H1 (cell line): ENCODE results near the gene STK32C. TPM values are rescaled to one million over a fixed set of nuclear protein-coding genes. Genes with fewer than 3 reads are reported as not detected.
A peak's percentile ranks its signal among the peaks of the same experiment; 100 is the strongest.

Experiments
- CTCF ChIA-PET: fragments of 300-600 bp; sonication (Branson Sonifier 250); formaldehyde crosslinking; loops from one replicate; lab custom pipeline; 2021; ENCODE audit not compliant: partially characterized antibody; lab: Charles Lee
- POLR2A ChIA-PET: fragments of 300-600 bp; sonication (Branson Sonifier 250); formaldehyde crosslinking; loops from one replicate; lab custom pipeline; 2021; ENCODE audit warnings: inconsistent platforms; ENCODE audit not compliant: partially characterized antibody; lab: Charles Lee
- DNase-seq, 2 experiments: peaks; one replicate each; pipeline versions ENCODE4 v3.0.0 to v3.0.0-alpha.2; 2010 to 2022; ENCODE audit warnings: low spot score in 2 of 2, low read depth in 1 of 2, mixed read lengths in 1 of 2
- FAIRE-seq: peaks from 2 replicates; lab custom pipeline; 2011; peaks lifted over from hg19 to GRCh38; lab: Jason Lieb, UNC
- H2AFZ ChIP-seq: 2 replicates; pipeline ENCODE4 v1.8.1; 2012; ENCODE audit warnings: low read length, inconsistent platforms
- H2AK5ac ChIP-seq: 2 replicates; pipeline ENCODE4 v1.6.1; 2013; ENCODE audit warnings: low read depth, low read length
- H2BK120ac ChIP-seq: replicated peaks from 2 replicates; pipeline ENCODE3; 2013; ENCODE audit warnings: low read depth, low read length, inconsistent platforms
- H2BK12ac ChIP-seq: 2 replicates; pipeline ENCODE4 v1.6.1; 2013; ENCODE audit warnings: low read depth, low read length
- H2BK15ac ChIP-seq: 2 replicates; pipeline ENCODE4 v1.6.1; 2013; ENCODE audit warnings: low read length
- H2BK20ac ChIP-seq: 2 replicates; pipeline ENCODE4 v1.6.1; 2013; ENCODE audit warnings: low read length
- H2BK5ac ChIP-seq: 2 replicates; pipeline ENCODE4 v1.6.1; 2013; ENCODE audit warnings: low read depth, low read length
- H3K14ac ChIP-seq: 2 replicates; pipeline ENCODE4 v1.6.1; 2013; ENCODE audit warnings: inconsistent platforms; ENCODE audit not compliant: insufficient read length
- H3K18ac ChIP-seq: 2 replicates; pipeline ENCODE4 v1.6.1; 2013; ENCODE audit warnings: low read length; ENCODE audit errors: extremely low read depth
- H3K23ac ChIP-seq: 2 replicates; pipeline ENCODE4 v1.6.1; 2013; ENCODE audit warnings: inconsistent platforms; ENCODE audit not compliant: insufficient read length
- H3K23me2 ChIP-seq: 2 replicates; pipeline ENCODE4 v1.6.1; 2013; ENCODE audit warnings: low read depth, low read length
- H3K27ac ChIP-seq: 2 replicates; pipeline ENCODE4 v1.6.1; 2011; ENCODE audit warnings: low read depth, low read length, inconsistent platforms
- H3K27me3 ChIP-seq, 4 experiments: replicated peaks in 1 of 4; 1 replicate in 1 of 4; 2 replicates in 3 of 4; pipeline versions ENCODE4 v1.6.1 to v1.8.1; 2011 to 2013; ENCODE audit warnings: low read length in 3 of 4, mild to moderate bottlenecking in 3 of 4, inconsistent platforms in 2 of 4, mixed read lengths in 2 of 4, moderate library complexity in 1 of 4; ENCODE audit not compliant: control insufficient read depth in 3 of 4, insufficient read depth in 3 of 4; ENCODE audit errors: extremely low read depth in 1 of 4
- H3K36me3 ChIP-seq, 4 experiments: 2 replicates each; pipeline versions ENCODE4 v1.6.1 to v1.8.1; 2011 to 2013; ENCODE audit warnings: mild to moderate bottlenecking in 4 of 4, low read length in 3 of 4, moderate library complexity in 2 of 4, control low read depth in 1 of 4, inconsistent platforms in 1 of 4; ENCODE audit not compliant: insufficient read depth in 4 of 4, control insufficient read depth in 2 of 4
- H3K4ac ChIP-seq: replicated peaks from 2 replicates; pipeline ENCODE3; 2013; ENCODE audit warnings: low read length, low read depth, mixed read lengths, inconsistent platforms; ENCODE audit not compliant: insufficient read length
- H3K4me1 ChIP-seq, 4 experiments: replicated peaks in 1 of 4; 1 replicate in 1 of 4; 2 replicates in 3 of 4; pipeline versions ENCODE4 v1.6.1 to v1.8.1; 2011 to 2013; ENCODE audit warnings: low read length in 3 of 4, inconsistent platforms in 2 of 4, mixed read lengths in 1 of 4; ENCODE audit not compliant: insufficient read depth in 4 of 4, control insufficient read depth in 3 of 4
- H3K4me2 ChIP-seq, 2 experiments: 2 replicates each; pipeline versions ENCODE4 v1.6.1 to v1.8.1; 2011 to 2013; ENCODE audit warnings: low read depth in 2 of 2, low read length in 2 of 2, control low read depth in 1 of 2, inconsistent platforms in 1 of 2, mild to moderate bottlenecking in 1 of 2; ENCODE audit not compliant: insufficient read depth in 1 of 2
- H3K4me3 ChIP-seq, 4 experiments: fragments of 200-600, 300-600 bp in 1 of 4; sonication (generic), shearing (Covaris generic), sonication (Bioruptor Twin) in 1 of 4; 2 replicates each; pipeline versions ENCODE4 v1.5.1 to v1.8.1; 2011 to 2016; ENCODE audit warnings: low read length in 4 of 4, low read depth in 3 of 4, control low read depth in 2 of 4, inconsistent platforms in 2 of 4, mild to moderate bottlenecking in 2 of 4, mixed read lengths in 1 of 4, moderate library complexity in 1 of 4; ENCODE audit not compliant: insufficient read depth in 2 of 4; ENCODE audit errors: extremely low read depth in 1 of 4
- H3K56ac ChIP-seq: replicated peaks from 2 replicates; pipeline ENCODE3; 2013; ENCODE audit warnings: low read depth, mild to moderate bottlenecking, mixed read lengths, low read length, inconsistent platforms; ENCODE audit not compliant: insufficient read length
- H3K79me1 ChIP-seq: 2 replicates; pipeline ENCODE4 v1.6.1; 2013; ENCODE audit warnings: low read depth, low read length, control low read depth
- H3K79me2 ChIP-seq, 2 experiments: 2 replicates each; pipeline versions ENCODE4 v1.6.1 to v1.8.1; 2012 to 2013; ENCODE audit warnings: low read length in 2 of 2, mild to moderate bottlenecking in 2 of 2, inconsistent platforms in 1 of 2; ENCODE audit not compliant: insufficient read depth in 2 of 2, control insufficient read depth in 1 of 2
- H3K9ac ChIP-seq, 4 experiments: replicated peaks in 1 of 4; 1 replicate in 1 of 4; 2 replicates in 3 of 4; pipeline versions ENCODE4 v1.6.1 to v1.8.1; 2011 to 2013; ENCODE audit warnings: low read depth in 3 of 4, low read length in 3 of 4, control low read depth in 2 of 4, mild to moderate bottlenecking in 2 of 4, moderate library complexity in 2 of 4, inconsistent platforms in 1 of 4; ENCODE audit errors: extremely low read depth in 1 of 4
- H3K9me3 ChIP-seq, 2 experiments: 2 replicates each; pipeline versions ENCODE4 v1.6.1 to v1.8.1; 2012 to 2013; ENCODE audit warnings: mild to moderate bottlenecking in 2 of 2, moderate library complexity in 2 of 2, control low read depth in 1 of 2, inconsistent platforms in 1 of 2, low read depth in 1 of 2, low read length in 1 of 2, mixed read lengths in 1 of 2; ENCODE audit not compliant: insufficient read depth in 2 of 2
- H4K20me1 ChIP-seq, 2 experiments: replicated peaks in 1 of 2; 2 replicates each; pipeline versions ENCODE3 to v1.8.1; 2011 to 2013; ENCODE audit warnings: inconsistent platforms in 2 of 2, low read length in 2 of 2, mild to moderate bottlenecking in 1 of 2; ENCODE audit not compliant: insufficient read depth in 2 of 2, control insufficient read depth in 1 of 2
- H4K5ac ChIP-seq: 2 replicates; pipeline ENCODE4 v1.6.1; 2013; ENCODE audit warnings: low read length, low read depth, mixed read lengths, inconsistent platforms; ENCODE audit not compliant: insufficient read length
- H4K8ac ChIP-seq: 2 replicates; pipeline ENCODE4 v1.8.0; 2013; ENCODE audit warnings: mild to moderate bottlenecking, moderate library complexity, low read length, inconsistent platforms; ENCODE audit not compliant: insufficient read depth; ENCODE audit errors: extremely low read depth
- H4K91ac ChIP-seq: replicated peaks from 2 replicates; pipeline ENCODE3; 2013; ENCODE audit warnings: low read length, mixed read lengths, inconsistent platforms; ENCODE audit not compliant: insufficient read length
- E2F6 ChIP-seq: IDR thresholded peaks from 2 replicates; pipeline ENCODE4 v1.6.1; 2012; ENCODE audit warnings: inconsistent platforms
- GTF2F1 ChIP-seq: IDR thresholded peaks from 2 replicates; pipeline ENCODE4 v1.6.1; 2012; ENCODE audit warnings: low read depth, low read length, improper control_type of control experiment, borderline replicate concordance
- SIX5 ChIP-seq: IDR thresholded peaks from 2 replicates; pipeline ENCODE4 v1.6.1; 2011; ENCODE audit warnings: mild to moderate bottlenecking, low read depth, low read length
- SP4 ChIP-seq: IDR thresholded peaks from 2 replicates; pipeline ENCODE4 v1.6.1; 2012; ENCODE audit warnings: low read length, inconsistent platforms
- TCF12 ChIP-seq: IDR thresholded peaks from 2 replicates; pipeline ENCODE4 v1.6.1; 2011; ENCODE audit warnings: low read depth, mild to moderate bottlenecking, low read length
- WGBS, 2 experiments: shearing (Covaris generic) in 1 of 2; methylation state at CpG; one replicate each; pipeline versions ENCODE4 v1.1.6 to v1.1.7; 2013 to 2015; ENCODE audit warnings: low lambda C conversion rate in 2 of 2, mixed read lengths in 2 of 2, inconsistent platforms in 1 of 2, low coverage in 1 of 2, missing lambda C conversion rate in 1 of 2; ENCODE audit not compliant: insufficient replicate concordance in 2 of 2, insufficient coverage in 1 of 2, insufficient read length in 1 of 2; ENCODE audit errors: extremely low coverage in 1 of 2, missing lambda C conversion rate in 1 of 2; 5-methylcytosine and 5-hydroxymethylcytosine counted together
- polyA plus RNA-seq, 7 experiments: library from polyadenylated mRNA; depleted of rRNA in 3 of 7; stranded (reverse) in 5 of 7; unstranded in 2 of 7; fragments of >200 nt in 5 of 7; fragments of 200-250 nt in 2 of 7; gene quantifications; 1 replicate in 5 of 7; 2 replicates in 1 of 7; 4 replicates in 1 of 7; pipeline versions ENCODE4 v1.2.1 to v1.2.3, GENCODE V29; 2011 to 2013; ENCODE audit warnings: missing spikeins in 2 of 7, mixed read lengths in 2 of 7
- total RNA-seq: library from RNA; stranded (reverse); fragmentation: NEBNext Ultra II Directional; extraction: Animal tissue kit (Norgen Biotek cat#: 25700); gene quantifications from 2 replicates; pipeline ENCODE4 v1.2.1, GENCODE V29; 2021

The STK32C gene
- total and polyA plus RNA-seq, 2 of the 8 experiments (the other 6 are each of a cell fraction or from before 2014, with no cell fraction given), result 10.6 to 15.6 TPM

- Histone ChIP-seq H3K79me1 (no peaks in the 10 kb centered on the region), H3K23ac (no peak overlapping the region), H3K56ac (no peak overlapping the region), H2AFZ (no peak overlapping the region), H3K4me1 (peaks cover 0 to 9% (median 0%) of the 10 kb centered on the region in 4 experiments; a peak in 3 of 7 replicates), H3K14ac (no peak overlapping the region), H3K27ac (no peak overlapping the region), H4K5ac (no peak overlapping the region), H4K8ac (peak overlapping the region; percentile 31; the same call in 1 of the 2 replicates), H3K4ac (no peak overlapping the region), H3K9ac (no peak overlapping the region), H3K23me2 (peaks cover 3% of the 10 kb centered on the region; the same call in 1 of the 2 replicates), H3K27me3 (peaks cover 7 to 17% (median 16%) of the 10 kb centered on the region in 4 experiments; a peak in 6 of 7 replicates), H3K9me3 (peaks cover 10 to 13% of the 10 kb centered on the region in 2 experiments), H2BK12ac (no peak overlapping the region), H3K79me2 (no peaks in the 10 kb centered on the region), H2AK5ac (no peak overlapping the region), H3K4me2 (no peak overlapping the region), H2BK120ac (no peak overlapping the region), H4K91ac (no peak overlapping the region), H3K4me3 (no peak overlapping the region), H3K36me3 (no peaks in the 10 kb centered on the region), H2BK20ac (no peak overlapping the region), H3K18ac (no peak overlapping the region), H4K20me1 (peaks cover 0 to 1% of the 10 kb centered on the region in 2 experiments), H2BK5ac (no peak overlapping the region), H2BK15ac (no peak overlapping the region)
- CTCF ChIA-PET, result interaction anchor here (1.0 to 2.0 kb wide), 8 partner anchors 9 to 64 kb away, joined by 3 to 9 read pairs (median 4); no protein-coding TSS in a partner anchor
- TF ChIP-seq SIX5 (no peak), SP4 (no peak), E2F6 (no peak), TCF12 (no peak), GTF2F1 (no peak)
- no peak for DNase-seq
- POLR2A ChIA-PET, result interaction anchor here (0.9 to 1.5 kb wide), 3 partner anchors 8 to 34 kb away, joined by 3 to 5 read pairs (median 3); no protein-coding TSS in a partner anchor
- 84% methylated on average over 29 of the region's 29 CpGs; no CpG with 5 or more reads in 1 of the 2 experiments for WGBS, 2 experiments
- FAIRE-seq, result no peak
Observed at GRCh38 chr10:132302421-132303310, 5.1 kb downstream of the STK32C start.
